ENCODE measurements around the gene ADCY3. TPM values are rescaled to one million over a fixed set of nuclear protein-coding genes. Genes with fewer than 3 reads are reported as not detected.

Gene ADCY3
- polyA plus RNA-seq, 1 donor (not counting 4 experiments of a cell fraction or from before 2014, with no cell fraction given): 33.2 TPM

- DNase-seq (ENCODE audit: low read depth, low spot score): no peak
Measured at GRCh38 chr2:24945907-24946306, 25.9 kb upstream of the ADCY3 start.

GRCh38 chr2:24943427-24944053 is 23.5 kb upstream of the ADCY3 start:
- Histone ChIP-seq H3K4me2 (ENCODE audit: control insufficient read depth, extremely low read depth, insufficient read depth, low read depth, low read length) (no peak overlapping the region), H3K27me3 (ENCODE audit: control insufficient read depth, extremely low read depth, insufficient read depth, low read length) (no peaks in the 10 kb centered on the region), H3K9me1 (ENCODE audit: control insufficient read depth, extremely low read depth, insufficient read depth, low read length) (no peaks in the 10 kb centered on the region), H4K20me1 (ENCODE audit: control insufficient read depth, extremely low read depth, insufficient read depth, low read length) (no peaks in the 10 kb centered on the region), H2AFZ (ENCODE audit: control insufficient read depth, low read length) (no peak overlapping the region), H3K4me3 (ENCODE audit: control insufficient read depth in 2 of 3, extremely low read depth in 1 of 3, insufficient read depth in 2 of 3, low read depth in 1 of 3, low read length in 3 of 3) (no peak overlapping the region), H3K4me1 (ENCODE audit: control insufficient read depth, extremely low read depth, insufficient read depth, low read length) (peaks cover 7% of the 10 kb centered on the region), H3K9ac (ENCODE audit: control insufficient read depth, extremely low read depth, insufficient read depth, low read length) (no peak overlapping the region), H3K27ac (ENCODE audit: control insufficient read depth, insufficient read depth, low read length) (no peak overlapping the region), H3K79me2 (ENCODE audit: control insufficient read depth, insufficient read depth, low read length) (no peaks in the 10 kb centered on the region), H3K9me3 (ENCODE audit: control insufficient read depth, low read depth, low read length) (no peaks in the 10 kb centered on the region), H3K36me3 (ENCODE audit: control insufficient read depth in 2 of 2, extremely low read depth in 1 of 2, insufficient read depth in 2 of 2, low read length in 2 of 2) (peaks cover 5 to 6% of the 10 kb centered on the region in 2 experiments)
- TF ChIP-seq EZH2 (IDR thresholded peaks at IDR 0.05; ENCODE audit: low read length): no peak
- TF ChIP-seq, protein P1, sequence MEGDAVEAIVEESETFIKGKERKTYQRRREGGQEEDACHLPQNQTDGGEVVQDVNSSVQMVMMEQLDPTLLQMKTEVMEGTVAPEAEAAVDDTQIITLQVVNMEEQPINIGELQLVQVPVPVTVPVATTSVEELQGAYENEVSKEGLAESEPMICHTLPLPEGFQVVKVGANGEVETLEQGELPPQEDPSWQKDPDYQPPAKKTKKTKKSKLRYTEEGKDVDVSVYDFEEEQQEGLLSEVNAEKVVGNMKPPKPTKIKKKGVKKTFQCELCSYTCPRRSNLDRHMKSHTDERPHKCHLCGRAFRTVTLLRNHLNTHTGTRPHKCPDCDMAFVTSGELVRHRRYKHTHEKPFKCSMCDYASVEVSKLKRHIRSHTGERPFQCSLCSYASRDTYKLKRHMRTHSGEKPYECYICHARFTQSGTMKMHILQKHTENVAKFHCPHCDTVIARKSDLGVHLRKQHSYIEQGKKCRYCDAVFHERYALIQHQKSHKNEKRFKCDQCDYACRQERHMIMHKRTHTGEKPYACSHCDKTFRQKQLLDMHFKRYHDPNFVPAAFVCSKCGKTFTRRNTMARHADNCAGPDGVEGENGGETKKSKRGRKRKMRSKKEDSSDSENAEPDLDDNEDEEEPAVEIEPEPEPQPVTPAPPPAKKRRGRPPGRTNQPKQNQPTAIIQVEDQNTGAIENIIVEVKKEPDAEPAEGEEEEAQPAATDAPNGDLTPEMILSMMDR (optimal IDR thresholded peaks at IDR 0.05 in 1 of 3, IDR thresholded peaks at IDR 0.05 in 1 of 3, conservative IDR thresholded peaks at IDR 0.05 in 1 of 3; ENCODE audit: extremely low read depth in 1 of 3, insufficient read depth in 2 of 3, low read length in 3 of 3): no peak
- FAIRE-seq: no peak
- dilution Hi-C loops (cut with MboI; ENCODE audit: extremely low pct_ligation_motif_present, low sequenced_read_pairs): no loop called here
- no peak for DNase-seq (ENCODE audit: low read depth, low spot score)

More at GRCh38 chr2:24945907-24946306, 25.9 kb upstream of the ADCY3 start:
- H3K4me1 ChIP-seq (ENCODE audit: control insufficient read depth, extremely low read depth, insufficient read depth, low read length): peaks cover 7% of the 10 kb centered on the region
- H3K79me2 ChIP-seq (ENCODE audit: control insufficient read depth, insufficient read depth, low read length): no peaks in the 10 kb centered on the region
- peaks cover 5 to 6% of the 10 kb centered on the region in 2 experiments for H3K36me3 ChIP-seq (ENCODE audit: control insufficient read depth in 2 of 2, extremely low read depth in 1 of 2, insufficient read depth in 2 of 2, low read length in 2 of 2)
- dilution Hi-C loops (cut with MboI; ENCODE audit: extremely low pct_ligation_motif_present, low sequenced_read_pairs): no loop called here
- no peaks in the 10 kb centered on the region for H3K9me3 ChIP-seq (ENCODE audit: control insufficient read depth, low read depth, low read length)
- H3K9ac ChIP-seq (ENCODE audit: control insufficient read depth, extremely low read depth, insufficient read depth, low read length): no peak overlapping the region
- H3K4me2 ChIP-seq (ENCODE audit: control insufficient read depth, extremely low read depth, insufficient read depth, low read depth, low read length): no peak overlapping the region
- FAIRE-seq: peak; percentile 64
- H3K9me1 ChIP-seq (ENCODE audit: control insufficient read depth, extremely low read depth, insufficient read depth, low read length): no peaks in the 10 kb centered on the region
- no peak overlapping the region for H3K27ac ChIP-seq (ENCODE audit: control insufficient read depth, insufficient read depth, low read length)
- TF ChIP-seq, protein P1 (optimal IDR thresholded peaks at IDR 0.05 in 1 of 3, IDR thresholded peaks at IDR 0.05 in 1 of 3, conservative IDR thresholded peaks at IDR 0.05 in 1 of 3; ENCODE audit: extremely low read depth in 1 of 3, insufficient read depth in 2 of 3, low read length in 3 of 3): no peak
- TF ChIP-seq EZH2 (IDR thresholded peaks at IDR 0.05; ENCODE audit: low read length): no peak
- H2AFZ ChIP-seq (ENCODE audit: control insufficient read depth, low read length): no peak overlapping the region
- H3K4me3 ChIP-seq (ENCODE audit: control insufficient read depth in 2 of 3, extremely low read depth in 1 of 3, insufficient read depth in 2 of 3, low read depth in 1 of 3, low read length in 3 of 3): no peak overlapping the region
- no peaks in the 10 kb centered on the region for H4K20me1 ChIP-seq (ENCODE audit: control insufficient read depth, extremely low read depth, insufficient read depth, low read length)
- H3K27me3 ChIP-seq (ENCODE audit: control insufficient read depth, extremely low read depth, insufficient read depth, low read length): no peaks in the 10 kb centered on the region

Measured in keratinocyte (primary cell).